SH-SY5Y (cell line): ENCODE data around the gene IL19.

Experiments used
- GATA2 ChIP-seq: IDR thresholded peaks from 2 replicates; pipeline ENCODE4 v1.6.1; 2011; ENCODE audit warnings: mild to moderate bottlenecking, low read depth, low read length
- GATA3 ChIP-seq: IDR thresholded peaks from 2 replicates; pipeline ENCODE4 v1.6.1; 2011; ENCODE audit warnings: low read depth, mild to moderate bottlenecking, low read length, moderate library complexity

IL19 gene, protein sequence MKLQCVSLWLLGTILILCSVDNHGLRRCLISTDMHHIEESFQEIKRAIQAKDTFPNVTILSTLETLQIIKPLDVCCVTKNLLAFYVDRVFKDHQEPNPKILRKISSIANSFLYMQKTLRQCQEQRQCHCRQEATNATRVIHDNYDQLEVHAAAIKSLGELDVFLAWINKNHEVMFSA

DNA sequence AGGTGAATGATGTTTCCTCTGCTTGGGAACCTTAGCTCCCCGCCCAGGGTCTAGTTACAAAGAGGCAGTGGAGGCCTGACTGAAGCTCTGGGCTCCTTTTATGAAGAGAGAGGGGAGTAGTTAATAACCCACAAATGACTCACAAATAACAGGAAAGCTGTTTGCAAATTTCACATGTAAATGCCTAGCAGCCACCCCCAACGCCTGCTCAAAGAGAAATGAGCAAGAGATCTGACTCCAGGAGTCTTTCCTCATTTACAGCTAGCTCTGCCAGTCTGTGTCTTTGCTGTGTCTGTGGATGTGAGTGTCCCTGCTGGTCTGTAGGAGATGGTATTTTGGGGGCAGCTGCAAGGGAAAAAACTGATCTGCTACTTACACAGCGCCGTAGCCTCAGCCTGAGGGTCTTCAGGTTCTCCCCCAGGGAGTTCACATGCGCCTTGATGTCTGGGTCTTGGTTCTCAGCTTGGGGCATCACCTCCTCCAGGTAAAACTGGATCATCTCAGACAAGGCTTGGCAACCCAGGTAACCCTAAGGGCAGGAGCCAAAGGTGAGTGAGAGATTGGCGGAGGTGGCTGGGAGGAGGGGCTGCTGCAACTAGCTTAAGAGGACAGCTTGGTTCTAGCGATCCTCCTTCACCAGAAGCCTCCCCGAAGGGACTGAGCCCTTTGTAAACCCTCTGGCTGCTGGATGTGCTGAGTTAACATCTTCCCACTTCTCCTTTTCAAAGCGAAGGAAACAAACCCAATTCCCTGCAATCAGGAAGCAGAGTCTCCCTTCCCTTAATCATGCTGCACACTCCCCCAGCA is at the start of gene IL19:
Gene IL19, plus strand, starts transcription at position 243 of the 807 bp plus-strand sequence. CDS start 65,890 bp downstream, outside the sequence.
- TF ChIP-seq GATA2, result no peak

DNA sequence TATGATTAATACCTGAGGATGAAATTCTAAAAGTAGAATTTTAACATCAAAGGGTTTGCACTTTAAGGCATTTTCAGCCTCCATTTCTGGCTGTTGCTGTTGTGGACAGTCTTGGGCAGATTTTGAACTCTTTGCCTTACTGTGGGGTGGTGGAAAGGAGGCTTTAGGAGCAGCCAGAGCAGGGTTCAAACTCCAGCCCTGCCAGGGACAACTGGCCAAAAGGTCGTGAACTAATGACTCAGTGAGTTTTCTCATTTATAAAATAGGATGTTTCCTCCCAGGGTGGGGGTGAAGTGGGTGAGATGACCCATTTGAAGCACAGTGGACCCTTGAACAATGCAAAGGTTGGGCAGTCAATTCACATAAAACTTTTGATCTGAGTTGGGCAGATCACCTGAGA is 49.1 kb upstream of the IL19 start:
- TF ChIP-seq GATA2 (no peak), GATA3 (no peak)

DNA sequence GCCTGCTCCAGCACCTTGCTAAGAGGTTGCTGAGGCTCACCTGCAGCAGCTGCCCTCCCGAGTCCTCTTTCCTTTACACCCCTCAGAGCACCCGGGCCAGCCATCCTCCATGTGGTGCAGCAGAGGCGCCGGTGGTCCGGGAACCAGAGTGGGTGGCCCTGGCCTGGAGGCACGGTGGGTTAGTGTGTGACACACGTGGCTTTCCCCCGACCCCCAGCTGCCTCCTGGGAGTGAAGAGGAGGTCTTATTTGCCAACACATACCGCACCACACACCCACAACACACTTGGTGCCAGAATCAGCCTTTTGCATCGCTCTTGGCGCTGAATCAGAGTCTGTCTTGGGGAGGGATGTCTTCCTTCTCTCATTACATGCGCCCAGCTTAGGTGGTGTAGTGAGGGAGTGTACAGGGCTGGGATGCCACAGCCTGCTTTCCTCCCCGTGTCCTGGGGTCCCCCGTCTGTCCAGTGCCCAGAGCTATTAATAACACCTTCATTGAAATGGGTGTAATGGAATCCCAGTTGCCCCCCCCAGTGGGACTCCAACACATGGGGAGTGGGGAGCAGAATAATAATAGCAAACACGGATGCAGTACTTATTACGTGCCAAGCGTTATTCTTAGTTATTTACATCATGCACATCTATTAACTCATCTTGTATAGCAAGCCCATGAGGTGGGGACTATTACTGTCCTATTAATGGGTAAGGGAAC is 47.7 kb upstream of the IL19 start:
- TF ChIP-seq GATA2 (no peak), GATA3 (no peak)

DNA sequence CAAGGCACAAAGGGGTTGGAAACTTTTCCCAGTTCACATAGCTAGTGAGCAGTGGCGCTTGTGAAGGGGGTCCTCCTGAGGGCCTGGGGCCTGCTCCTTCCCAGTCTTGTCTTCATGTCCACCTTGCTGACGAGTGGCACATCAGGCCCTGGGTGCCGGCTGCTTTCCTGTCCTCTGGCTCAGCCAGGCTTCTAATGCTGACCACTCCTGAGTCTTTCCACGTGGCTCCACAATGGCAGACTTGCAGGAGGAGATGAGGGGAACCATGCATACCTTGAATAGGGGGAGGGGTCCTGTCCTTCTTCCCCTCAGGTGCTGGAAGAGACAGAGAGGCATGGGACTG is 47.1 kb upstream of the IL19 start:
- TF ChIP-seq GATA3, result no peak
- no peak for TF ChIP-seq GATA2

DNA sequence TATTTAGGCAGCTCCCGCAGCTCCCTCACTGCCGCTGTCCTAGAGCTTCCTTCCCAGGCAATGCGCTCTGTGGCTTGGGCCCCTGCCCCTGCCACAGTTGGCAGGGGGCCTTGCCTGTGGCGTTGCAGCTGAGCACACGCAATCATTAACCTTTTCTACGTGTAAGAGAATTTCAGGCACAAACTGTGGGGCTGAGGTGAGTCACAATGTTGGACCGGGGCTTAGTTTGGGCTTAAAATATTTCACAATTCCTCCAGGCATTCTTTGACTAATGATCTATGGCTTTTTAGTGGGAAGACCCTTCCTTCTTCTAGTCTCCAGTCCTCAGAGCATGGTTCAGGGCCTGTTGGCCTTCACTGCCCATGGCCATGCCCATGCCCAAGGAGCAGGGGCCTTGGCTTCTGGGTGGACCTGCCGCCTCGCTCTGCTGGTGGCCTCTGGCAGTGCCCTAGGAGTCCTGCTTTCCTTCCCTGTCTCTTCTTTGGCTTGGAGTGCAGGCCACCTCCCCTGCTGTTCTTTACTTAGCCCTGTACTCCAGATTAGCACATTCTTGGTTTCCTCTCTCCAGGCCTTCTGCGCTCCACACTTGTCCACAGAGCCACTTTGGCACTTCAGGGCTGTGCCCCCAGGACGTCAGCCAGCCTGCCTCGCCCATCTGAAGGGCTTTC is 46.6 kb upstream of the IL19 start:
- TF ChIP-seq GATA3 (no peak), GATA2 (no peak)

DNA sequence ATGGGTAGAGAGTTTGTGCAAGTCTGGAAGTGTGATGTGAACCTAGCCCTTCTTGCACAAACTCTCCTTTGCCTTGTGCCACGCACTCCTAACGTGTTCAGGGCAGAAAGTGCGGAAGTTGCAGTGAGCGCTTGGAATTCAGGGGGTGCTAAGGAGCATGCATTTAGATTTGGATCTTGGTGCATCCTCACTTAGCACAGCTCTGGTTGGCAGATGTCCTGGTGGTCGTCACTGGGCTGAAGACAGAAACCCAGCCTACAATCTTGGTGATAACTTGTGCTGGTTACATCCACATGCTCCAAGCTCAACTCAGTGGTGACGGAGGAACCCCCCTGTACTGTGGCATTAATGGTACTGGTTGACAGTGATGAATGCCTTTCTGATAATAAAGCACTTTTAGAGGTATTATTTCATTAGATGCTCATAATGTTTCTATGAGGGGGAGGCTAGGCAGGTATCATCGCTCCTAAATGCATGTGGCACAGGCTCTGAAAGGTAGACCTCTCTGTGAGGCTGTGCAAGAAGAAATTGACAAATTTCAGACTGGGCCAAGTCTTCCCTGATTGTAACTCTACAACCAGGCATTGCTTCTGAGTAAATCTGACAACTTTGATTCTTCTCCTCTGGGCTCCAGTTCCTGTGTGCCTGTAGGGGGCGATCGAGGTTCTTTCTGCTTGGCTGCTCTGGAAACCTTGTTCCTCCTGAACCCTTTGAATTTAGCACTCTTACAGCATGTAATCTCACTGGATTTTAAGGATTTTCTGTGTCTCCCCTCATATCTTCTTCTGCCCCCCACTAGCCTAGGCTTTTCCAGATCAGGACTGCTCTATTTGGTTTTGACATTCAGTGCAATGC is 45.2 kb upstream of the IL19 start:
- TF ChIP-seq GATA3 (no peak), GATA2 (no peak)

DNA sequence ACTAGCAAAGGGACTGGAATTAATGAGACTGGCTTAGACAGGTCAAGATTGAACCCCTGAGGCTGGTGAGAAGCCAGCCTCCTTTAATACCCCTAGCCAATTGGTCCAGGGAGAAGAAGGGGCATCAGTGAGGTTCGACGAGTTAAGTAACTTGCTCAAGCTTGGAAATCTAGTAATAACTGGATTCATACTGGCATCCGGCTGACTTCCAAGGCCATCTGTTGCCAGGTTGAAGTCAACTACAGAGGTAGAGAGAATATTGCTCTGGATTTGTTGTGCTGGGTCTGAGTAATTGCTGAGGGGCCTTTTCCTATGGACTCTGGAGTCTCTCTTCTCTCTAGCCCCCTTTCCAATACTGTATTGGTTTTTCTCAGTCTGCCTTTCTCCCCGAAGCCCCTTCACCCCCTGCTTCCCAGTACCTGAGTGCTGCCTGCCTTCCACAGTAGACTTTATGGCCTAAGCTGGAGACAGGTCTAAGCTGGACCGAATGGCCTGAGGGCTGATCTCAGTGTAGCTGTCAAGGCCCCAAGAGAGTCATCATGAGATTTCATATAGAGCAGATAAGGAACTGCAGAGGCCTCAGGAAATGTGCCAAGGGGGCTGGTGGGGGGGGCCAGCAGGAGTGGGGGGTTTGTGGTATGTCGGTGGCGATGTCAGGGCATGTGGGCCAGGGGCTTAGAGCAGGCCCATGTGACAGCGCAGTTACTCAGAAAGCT is 42.4 kb upstream of the IL19 start:
- no peak for TF ChIP-seq GATA2
- no peak for TF ChIP-seq GATA3

DNA sequence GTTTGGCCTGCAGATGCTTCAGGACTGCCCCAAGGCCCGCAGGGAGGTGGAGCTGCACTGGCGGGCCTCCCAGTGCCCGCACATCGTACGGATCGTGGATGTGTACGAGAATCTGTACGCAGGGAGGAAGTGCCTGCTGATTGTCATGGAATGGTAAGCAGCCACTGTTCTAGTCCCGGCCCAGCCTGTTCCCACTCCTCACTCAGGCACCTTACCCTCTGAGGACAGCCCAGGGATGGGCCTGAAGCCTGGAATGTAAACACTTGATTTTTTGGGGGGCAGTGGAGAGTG is 41.9 kb upstream of the IL19 start:
- no peak for TF ChIP-seq GATA2
- no peak for TF ChIP-seq GATA3

DNA sequence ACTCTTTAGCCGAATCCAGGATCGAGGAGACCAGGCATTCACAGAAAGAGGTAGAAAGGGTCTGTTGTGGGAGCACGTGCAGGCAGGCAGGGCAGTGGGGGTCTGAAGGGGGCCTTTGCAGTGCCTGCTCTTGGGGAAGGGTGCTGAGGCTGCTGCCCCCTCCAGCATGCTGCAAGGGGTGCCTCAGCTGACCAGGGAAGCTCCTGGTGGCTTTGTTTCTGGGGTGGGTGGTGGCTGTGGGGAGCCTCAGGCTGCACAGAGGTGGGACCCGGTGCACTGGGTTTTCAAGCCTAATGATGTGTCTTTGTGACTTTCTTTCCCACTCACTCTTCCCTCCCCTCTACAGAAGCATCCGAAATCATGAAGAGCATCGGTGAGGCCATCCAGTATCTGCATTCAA is 41.5 kb upstream of the IL19 start:
- TF ChIP-seq GATA2, result no peak

DNA sequence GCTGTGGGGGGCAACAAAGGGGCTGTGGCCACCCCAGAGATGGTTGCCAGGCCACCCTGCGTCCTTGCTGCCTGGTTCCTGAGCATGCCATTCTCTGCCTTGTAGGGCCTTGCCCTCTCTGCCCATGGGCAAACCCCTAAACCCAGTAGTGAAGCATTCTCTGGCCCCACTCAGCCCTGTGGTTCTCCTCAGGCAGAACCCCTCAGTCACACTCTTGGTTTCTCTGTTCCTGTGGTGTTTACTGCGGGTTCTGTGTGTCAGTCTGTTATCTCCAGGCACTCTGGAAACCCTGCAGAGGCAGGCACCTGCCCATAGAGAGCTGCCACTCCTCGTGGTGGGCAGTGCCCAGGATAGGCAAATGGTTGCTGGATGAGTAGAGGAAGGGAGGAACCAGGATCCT is 41.1 kb upstream of the IL19 start:
- TF ChIP-seq GATA3, result no peak
- no peak for TF ChIP-seq GATA2

DNA sequence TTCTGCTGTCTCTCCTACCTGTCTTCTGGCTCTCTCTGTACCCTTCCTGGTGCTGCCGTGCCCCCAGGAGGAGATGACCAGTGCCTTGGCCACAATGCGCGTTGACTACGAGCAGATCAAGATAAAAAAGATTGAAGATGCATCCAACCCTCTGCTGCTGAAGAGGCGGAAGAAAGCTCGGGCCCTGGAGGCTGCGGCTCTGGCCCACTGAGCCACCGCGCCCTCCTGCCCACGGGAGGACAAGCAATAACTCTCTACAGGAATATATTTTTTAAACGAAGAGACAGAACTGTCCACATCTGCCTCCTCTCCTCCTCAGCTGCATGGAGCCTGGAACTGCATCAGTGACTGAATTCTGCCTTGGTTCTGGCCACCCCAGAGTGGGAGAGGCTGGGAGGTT is 38.1 kb upstream of the IL19 start:
- TF ChIP-seq GATA3 (no peak), GATA2 (no peak)

DNA sequence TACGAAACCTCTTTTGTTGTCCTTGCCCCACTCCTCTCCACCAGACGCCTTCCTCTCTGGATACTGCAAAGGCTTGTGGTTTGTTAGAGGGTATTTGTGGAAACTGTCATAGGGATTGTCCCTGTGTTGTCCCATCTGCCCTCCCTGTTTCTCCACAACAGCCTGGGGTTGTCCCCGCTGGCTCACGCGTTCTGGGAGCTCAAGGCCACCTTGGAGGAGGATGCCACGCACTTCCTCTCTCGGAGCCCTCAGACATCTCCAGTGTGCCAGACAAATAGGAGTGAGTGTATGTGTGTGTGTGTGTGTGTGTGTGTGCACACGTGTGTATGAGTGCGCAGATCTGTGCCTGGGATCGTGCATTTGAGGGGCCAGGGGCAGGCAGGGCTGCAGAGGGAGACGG is 37.6 kb upstream of the IL19 start:
- TF ChIP-seq GATA2 (no peak), GATA3 (no peak)

DNA sequence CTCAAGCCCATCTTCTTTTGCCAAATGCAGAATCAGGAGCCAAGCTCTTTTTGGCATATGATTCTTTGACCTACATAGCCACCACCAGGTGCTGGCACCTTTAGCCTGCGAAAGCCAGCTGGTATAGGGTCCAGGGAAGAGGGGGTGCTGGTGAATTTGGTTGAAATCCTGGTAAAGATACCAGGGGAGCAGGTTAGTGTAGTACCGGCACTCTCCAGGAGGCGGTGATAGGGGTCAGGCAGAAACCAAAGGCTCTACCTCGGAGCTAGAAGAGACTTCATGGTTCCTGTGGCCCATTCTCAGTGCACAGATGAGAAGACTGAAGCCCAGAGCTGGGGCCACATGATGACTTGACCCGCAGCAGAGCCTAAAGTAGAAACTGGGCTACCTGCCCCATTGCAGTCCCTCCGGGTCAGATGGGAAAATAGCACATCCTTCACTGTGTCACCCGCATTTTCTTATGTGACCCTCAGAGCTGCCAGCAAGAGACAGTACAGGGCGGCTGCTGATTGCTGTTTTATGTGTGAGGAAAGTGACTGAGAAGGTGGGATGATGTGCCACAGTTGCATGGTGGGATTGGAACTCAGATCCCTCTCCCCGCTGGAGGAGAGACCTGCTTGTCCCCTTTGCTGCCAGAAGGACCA is 36.0 kb upstream of the IL19 start:
- TF ChIP-seq GATA3, result no peak
- TF ChIP-seq GATA2, result no peak
